HCT116 (cell line): ENCODE measurements around the gene DOCK4. TPM values are rescaled to one million over a fixed set of nuclear protein-coding genes. Genes with fewer than 3 reads are reported as not detected.

ENCODE experiments used
- ATAC-seq: fragments of 200-7000 bp; cut with Tn5 transposase; 2 replicates; pipeline ENCODE4 v1.9.1; 2020; ENCODE audit warnings: mild to moderate bottlenecking, moderate library complexity
- BruUV-seq: library from RNA; stranded (reverse); fragments of 400-500 nt; replicated peaks from 2 replicates; lab custom pipeline; 2021; lab: Mats Ljungman, UMichigan
- CTCF ChIA-PET: fragments of 300-600 bp; sonication (Branson Sonifier 250); formaldehyde crosslinking; loops from one replicate; lab custom pipeline; 2021; ENCODE audit warnings: antibody characterized with exemption; lab: Charles Lee
- POLR2A ChIA-PET: fragments of 300-600, 350-600 bp; sonication (Branson Sonifier 250); formaldehyde crosslinking; loops from one replicate; lab custom pipeline; 2021; ENCODE audit warnings: antibody characterized with exemption; lab: Charles Lee
- RAD21 ChIA-PET, 2 experiments: fragments of 300-600 bp; sonication (Branson Sonifier 250); formaldehyde crosslinking; loops; one replicate each; lab custom pipeline; 2023; ENCODE audit warnings: low total read pairs in 2 of 2; ENCODE audit not compliant: uncharacterized antibody in 2 of 2, unreplicated experiment in 2 of 2, low non-redundant PET in 1 of 2; lab: Charles Lee
- DNase-seq: peaks from one replicate; pipeline ENCODE4 v3.0.0-alpha.2; 2010; ENCODE audit warnings: low read depth, low spot score
- H2AFZ ChIP-seq: fragments of 200-600 bp; shearing (Covaris generic), sonication (generic); 2 replicates; pipeline ENCODE4 v1.6.1; 2017; ENCODE audit warnings: low read depth, mixed run types, mixed read lengths, antibody characterized with exemption, low read length; ENCODE audit not compliant: poor library complexity, severe bottlenecking
- H3K27ac ChIP-seq: 2 replicates; pipeline ENCODE4 v1.5.1; 2012; ENCODE audit warnings: low read depth, low read length
- H3K27me3 ChIP-seq: fragments of 200-600 bp; sonication (generic); 2 replicates; pipeline ENCODE4 v1.6.1; 2016; ENCODE audit warnings: mixed run types, low read length, mixed read lengths; ENCODE audit not compliant: insufficient read depth
- H3K36me3 ChIP-seq, 2 experiments: fragments of 200-500 bp in 1 of 2; fragments of 200-600 bp in 1 of 2; sonication (Bioruptor generic) in 1 of 2; sonication (generic) in 1 of 2; 2 replicates each; pipeline versions ENCODE4 v1.5.1 to v1.6.1; 2014 to 2016; ENCODE audit warnings: low read length in 2 of 2, inconsistent platforms in 1 of 2, mixed read lengths in 1 of 2, mixed run types in 1 of 2; ENCODE audit not compliant: insufficient read depth in 2 of 2, control insufficient read depth in 1 of 2
- H3K4me1 ChIP-seq, 2 experiments: fragments of 200-600 bp in 1 of 2; sonication (generic) in 1 of 2; 2 replicates each; pipeline versions ENCODE4 v1.5.1 to v1.6.1; 2012 to 2017; ENCODE audit warnings: low read length in 2 of 2, inconsistent platforms in 1 of 2, mild to moderate bottlenecking in 1 of 2, mixed read lengths in 1 of 2, mixed run types in 1 of 2, moderate library complexity in 1 of 2; ENCODE audit not compliant: insufficient read depth in 2 of 2, control insufficient read depth in 1 of 2
- H3K4me2 ChIP-seq: fragments of 200-600 bp; sonication (generic); 2 replicates; pipeline ENCODE4 v1.6.1; 2017; ENCODE audit warnings: mixed run types, low read length, mixed read lengths
- H3K4me3 ChIP-seq, 2 experiments: fragments of 200-600 bp in 1 of 2; sonication (generic) in 1 of 2; replicated peaks in 1 of 2; 2 replicates each; pipeline ENCODE4 v1.5.1; 2011 to 2016; ENCODE audit warnings: low read length in 2 of 2, control low read depth in 1 of 2, low read depth in 1 of 2, mild to moderate bottlenecking in 1 of 2, mixed read lengths in 1 of 2, mixed run types in 1 of 2
- H3K79me2 ChIP-seq: fragments of 200-600 bp; sonication (generic); 2 replicates; pipeline ENCODE4 v1.6.1; 2017; ENCODE audit warnings: mild to moderate bottlenecking, mixed run types, low read length, moderate library complexity, mixed read lengths; ENCODE audit not compliant: insufficient read depth
- H3K9ac ChIP-seq: fragments of 200-600 bp; sonication (generic); 2 replicates; pipeline ENCODE4 v1.6.1; 2016; ENCODE audit warnings: low read length, mixed read lengths
- H3K9me2 ChIP-seq: fragments of 200-600 bp; sonication (generic), shearing (Covaris generic); 2 replicates; pipeline ENCODE4 v1.6.1; 2017; ENCODE audit warnings: mixed run types, mild to moderate bottlenecking, moderate library complexity; ENCODE audit not compliant: insufficient read depth
- H3K9me3 ChIP-seq, 2 experiments: fragments of 200-500 bp in 1 of 2; fragments of 200-600 bp in 1 of 2; sonication (Bioruptor generic) in 1 of 2; sonication (generic) in 1 of 2; 2 replicates each; pipeline ENCODE4 v1.6.1; 2014 to 2017; ENCODE audit warnings: low read length in 2 of 2, mixed read lengths in 2 of 2, inconsistent platforms in 1 of 2, low read depth in 1 of 2, mild to moderate bottlenecking in 1 of 2, mixed run types in 1 of 2, moderate library complexity in 1 of 2; ENCODE audit not compliant: control insufficient read depth in 1 of 2, insufficient read depth in 1 of 2
- H4K20me1 ChIP-seq: fragments of 200-600 bp; sonication (generic), shearing (Covaris generic); 2 replicates; pipeline ENCODE4 v1.6.1; 2017; ENCODE audit warnings: mixed run types, mild to moderate bottlenecking, moderate library complexity; ENCODE audit not compliant: insufficient read depth
- EGR1 ChIP-seq: IDR thresholded peaks from 2 replicates; pipeline ENCODE4 v1.6.1; 2012; ENCODE audit warnings: low read depth
- EZH2phosphoT487 ChIP-seq: fragments of 200-600 bp; IDR thresholded peaks from 2 replicates; pipeline ENCODE4 v1.6.1; 2018; ENCODE audit warnings: antibody characterized with exemption, borderline replicate concordance
- JUND ChIP-seq: IDR thresholded peaks from 2 replicates; pipeline ENCODE4 v1.6.1; 2012
- REST ChIP-seq: IDR thresholded peaks from 2 replicates; pipeline ENCODE4 v1.6.1; 2012; ENCODE audit warnings: low read depth
- SIN3A ChIP-seq: IDR thresholded peaks from 2 replicates; pipeline ENCODE4 v1.6.1; 2012; ENCODE audit warnings: low read depth
- SRF ChIP-seq: IDR thresholded peaks from 2 replicates; pipeline ENCODE4 v1.6.1; 2012; ENCODE audit warnings: low read depth
- TCF7L2 ChIP-seq: IDR thresholded peaks from 2 replicates; pipeline ENCODE4 v1.7.0; 2011; ENCODE audit warnings: borderline replicate concordance, inconsistent platforms; ENCODE audit not compliant: insufficient read depth, insufficient read length; ENCODE audit errors: extremely low read depth
- YY1 ChIP-seq: IDR thresholded peaks from 2 replicates; pipeline ENCODE4 v1.6.1; 2011; ENCODE audit warnings: low read length, low read depth, moderate library complexity, mild to moderate bottlenecking; ENCODE audit not compliant: insufficient replicate concordance; ENCODE audit errors: extremely low read depth
- ZNF274 ChIP-seq: fragments of 200-500 bp; sonication (Bioruptor generic); IDR thresholded peaks from 2 replicates; pipeline ENCODE4 v1.6.1; 2014; ENCODE audit warnings: mild to moderate bottlenecking, low read depth, low read length, inconsistent platforms
- intact Hi-C: fragments of 100-400 bp; cut with micrococcal nuclease; formaldehyde crosslinking; loops from 2 replicates; pipeline ENCODE4 v1.10.0; 2022
- total RNA-seq: library from RNA; stranded (reverse); gene quantifications from one replicate; pipeline ENCODE4 v1.2.1, GENCODE V29; 2021; ENCODE audit not compliant: unreplicated experiment

DOCK4 gene
- total RNA-seq, 1 experiment from 2014 or later: 2.2 TPM

GRCh38 chr7:112042631-112043030 is 163.6 kb downstream of the DOCK4 start:
- H3K9me2 ChIP-seq: no peaks in the 10 kb centered on the region
- CTCF ChIA-PET: no interaction called here
- no peak for TF ChIP-seq JUND
- no peak for TF ChIP-seq SRF
- TF ChIP-seq EZH2phosphoT487: no peak
- TF ChIP-seq EGR1: no peak
- TF ChIP-seq ZNF274: no peak
- no peak for TF ChIP-seq TCF7L2
- TF ChIP-seq REST: no peak
- TF ChIP-seq SIN3A: no peak
- TF ChIP-seq YY1: no peak
- TF ChIP-seq, all 23 proteins: peak for 0
- no peaks in the 10 kb centered on the region for H3K4me1 ChIP-seq
- no peak overlapping the region for H3K27ac ChIP-seq
- BruUV-seq: no TSS peak
- H3K79me2 ChIP-seq: no peaks in the 10 kb centered on the region
- no peak overlapping the region for H2AFZ ChIP-seq
- no peak overlapping the region for H3K4me3 ChIP-seq
- H4K20me1 ChIP-seq: no peaks in the 10 kb centered on the region
- H3K36me3 ChIP-seq: no peaks in the 10 kb centered on the region
- H3K27me3 ChIP-seq: no peaks in the 10 kb centered on the region
- ATAC-seq (no peak), DNase-seq (no peak)
- ChIA-PET POLR2A (no interaction called here), RAD21 (no interaction called here)
- H3K9ac ChIP-seq: no peak overlapping the region
- H3K4me2 ChIP-seq: no peak overlapping the region
- no peaks in the 10 kb centered on the region for H3K9me3 ChIP-seq
- intact Hi-C loops: no loop called here
